K562 (cell line): ENCODE measurements around the gene ZDHHC18. TPM values are rescaled to one million over a fixed set of nuclear protein-coding genes. Genes with fewer than 3 reads are reported as not detected.

ENCODE experiments used
- ATAC-seq: fragments of 200-7000 bp; cut with Tn5 transposase; 3 replicates; pipeline ENCODE4 v1.9.1; 2020; ENCODE audit warnings: moderate library complexity
- BruUV-seq: library from RNA; stranded (reverse); fragments of 400-500 nt; replicated peaks from 2 replicates; lab custom pipeline; 2021; lab: Mats Ljungman, UMichigan
- CTCF ChIA-PET: fragments of 300-600 bp; formaldehyde crosslinking; extraction: SDS; loops from one replicate; lab custom pipeline; 2021; ENCODE audit warnings: low intra/inter-chr PET ratio; lab: Yijun Ruan, JAX
- POLR2A ChIA-PET: fragments of 300-600, 350-650 bp; sonication (Branson Sonifier 250); formaldehyde crosslinking; extraction: SDS; loops from one replicate; lab custom pipeline; 2021; ENCODE audit warnings: antibody characterized with exemption, inconsistent platforms; lab: Yijun Ruan, JAX
- DNase-seq, 4 experiments: peaks; one replicate each; pipeline versions ENCODE4 v3.0.0 to v3.0.0-alpha.2; 2011 to 2018; ENCODE audit warnings: low spot score in 3 of 4, mixed read lengths in 3 of 4; ENCODE audit errors: extremely low read depth in 1 of 4
- FAIRE-seq: peaks from 2 replicates; lab custom pipeline; 2011; peaks lifted over from hg19 to GRCh38; lab: Jason Lieb, UNC
- H2AFZ ChIP-seq: 2 replicates; pipeline ENCODE4 v1.6.0; 2011; ENCODE audit warnings: low read depth, low read length, control low read depth, inconsistent platforms
- H3K27ac ChIP-seq: fragments of 200-600 bp; 3 replicates; pipeline ENCODE4 v1.8.0; 2011; ENCODE audit warnings: low read depth, mild to moderate bottlenecking, control low read depth, inconsistent platforms, low read length, moderate library complexity, mixed read lengths; ENCODE audit errors: extremely low read depth
- H3K27me3 ChIP-seq, 2 experiments: fragments of 300-600 bp in 1 of 2; 2 replicates in 1 of 2; 3 replicates in 1 of 2; pipeline versions ENCODE4 v1.6.0 to v1.8.0; 2011; ENCODE audit warnings: inconsistent platforms in 2 of 2, low read length in 2 of 2, mild to moderate bottlenecking in 1 of 2, mixed read lengths in 1 of 2, moderate library complexity in 1 of 2; ENCODE audit not compliant: control insufficient read depth in 2 of 2, insufficient read depth in 2 of 2
- H3K36me3 ChIP-seq: fragments of 300-600 bp; 3 replicates; pipeline ENCODE4 v1.8.0; 2011; ENCODE audit warnings: mild to moderate bottlenecking, low read length, inconsistent platforms; ENCODE audit not compliant: control insufficient read depth, insufficient read depth
- H3K4me1 ChIP-seq, 2 experiments: fragments of 200-600 bp in 1 of 2; replicated peaks in 1 of 2; 2 replicates in 1 of 2; 3 replicates in 1 of 2; pipeline versions ENCODE4 v1.5.1 to v1.8.0; 2011; ENCODE audit warnings: inconsistent platforms in 2 of 2, low read length in 2 of 2, mild to moderate bottlenecking in 1 of 2, mixed read lengths in 1 of 2, moderate library complexity in 1 of 2; ENCODE audit not compliant: control insufficient read depth in 2 of 2, insufficient read depth in 2 of 2
- H3K4me2 ChIP-seq: 2 replicates; pipeline ENCODE4 v1.6.1; 2011; ENCODE audit warnings: low read length, control low read depth, inconsistent platforms, mixed read lengths; ENCODE audit not compliant: insufficient read depth
- H3K4me3 ChIP-seq: fragments of 200-600 bp; sonication (generic), shearing (Covaris generic); 2 replicates; pipeline ENCODE4 v1.5.1; 2016; ENCODE audit warnings: control low read depth, inconsistent platforms
- H3K79me2 ChIP-seq: fragments of 200-600 bp; 3 replicates; pipeline ENCODE4 v1.8.0; 2011; ENCODE audit warnings: low read length, inconsistent platforms; ENCODE audit not compliant: control insufficient read depth, insufficient read depth
- H3K9ac ChIP-seq, 2 experiments: 2 replicates each; pipeline versions ENCODE4 v1.6.0 to v1.6.1; 2011; ENCODE audit warnings: low read depth in 2 of 2, low read length in 2 of 2, control low read depth in 1 of 2, inconsistent platforms in 1 of 2, mild to moderate bottlenecking in 1 of 2, mixed read lengths in 1 of 2; ENCODE audit not compliant: insufficient read depth in 1 of 2
- H3K9me1 ChIP-seq: one replicate; pipeline ENCODE4 v1.6.0; 2011; ENCODE audit warnings: inconsistent platforms, mild to moderate bottlenecking, low read length, moderate library complexity; ENCODE audit not compliant: control insufficient read depth, insufficient read depth
- H3K9me3 ChIP-seq: replicated peaks from 2 replicates; pipeline ENCODE4 v1.5.1; 2011; ENCODE audit warnings: low read depth, low read length, inconsistent platforms; ENCODE audit not compliant: control insufficient read depth, insufficient read depth
- H4K20me1 ChIP-seq: replicated peaks from 2 replicates; pipeline ENCODE4 v1.6.1; 2011; ENCODE audit warnings: low read length, inconsistent platforms, mixed read lengths; ENCODE audit not compliant: control insufficient read depth, insufficient read depth
- GABPB2 ChIP-seq: fragments of 250-450 bp; sonication (Bioruptor Pico); conservative IDR thresholded peaks from 2 replicates; pipeline ENCODE4 v1.5.1; 2021; ENCODE audit warnings: mild to moderate bottlenecking
- GATAD2A ChIP-seq: fragments of 450-650 bp; IDR thresholded peaks from 2 replicates; pipeline ENCODE4 v1.6.1; 2017
- HNRNPLL ChIP-seq: fragments of 200-400 bp; formaldehyde crosslinking; IDR thresholded peaks from 2 replicates; pipeline ENCODE4 v1.6.1; 2017; ENCODE audit warnings: low read length, low read depth, mild to moderate bottlenecking; ENCODE audit not compliant: poor library complexity, severe bottlenecking
- ILF3 ChIP-seq: fragments of 450-650 bp; IDR thresholded peaks from 2 replicates; pipeline ENCODE4 v1.6.1; 2018; ENCODE audit warnings: antibody characterized with exemption, mild to moderate bottlenecking, moderate library complexity, borderline replicate concordance
- KLF1 ChIP-seq: fragments of 450-650 bp; IDR thresholded peaks from 2 replicates; pipeline ENCODE4 v1.6.1; 2016; ENCODE audit warnings: missing genetic modification characterization, missing compliant biosample characterization
- POLR2AphosphoS2 ChIP-seq: IDR thresholded peaks from 2 replicates; pipeline ENCODE4 v1.6.1; 2012; ENCODE audit warnings: low read length, improper control_type of control experiment
- POLR3G ChIP-seq: IDR thresholded peaks from 2 replicates; pipeline ENCODE4 v1.6.1; 2011; ENCODE audit not compliant: insufficient read length, insufficient replicate concordance; ENCODE audit errors: extremely low read depth
- RBM34 ChIP-seq: fragments of 200-400 bp; formaldehyde crosslinking; IDR thresholded peaks from 2 replicates; pipeline ENCODE4 v1.6.1; 2018; ENCODE audit warnings: low read length, borderline replicate concordance; ENCODE audit not compliant: insufficient read depth
- RFX7 ChIP-seq: fragments of 250-450 bp; sonication (Bioruptor Pico); IDR thresholded peaks from 2 replicates; pipeline ENCODE4 v1.5.1; 2021; ENCODE audit warnings: mild to moderate bottlenecking
- XRCC4 ChIP-seq: IDR thresholded peaks from one replicate; pipeline ENCODE4 v1.6.1; 2011; ENCODE audit not compliant: insufficient read depth, insufficient read length; ENCODE audit errors: extremely low read depth
- ZFPM2 ChIP-seq: fragments of 250-450 bp; sonication (Bioruptor Pico); IDR thresholded peaks from 2 replicates; pipeline ENCODE4 v1.5.1; 2022; ENCODE audit warnings: mild to moderate bottlenecking
- ZNF408 ChIP-seq: fragments of 250-450 bp; sonication (Bioruptor Pico); IDR thresholded peaks from 2 replicates; pipeline ENCODE4 v1.4.0; 2020; ENCODE audit warnings: low read depth, mild to moderate bottlenecking, moderate library complexity
- ZSCAN29 ChIP-seq: fragments of 450-650 bp; IDR thresholded peaks from 2 replicates; pipeline ENCODE4 v1.6.1; 2017
- WGBS: fragments of 100-300 bp; shearing (Covaris generic); methylation state at CpG from one replicate; pipeline ENCODE4 v1.1.6; 2016; ENCODE audit warnings: low coverage, mixed read lengths; ENCODE audit not compliant: insufficient coverage; ENCODE audit errors: missing lambda C conversion rate; 5-methylcytosine and 5-hydroxymethylcytosine counted together
- in situ Hi-C: fragments of 300-500 bp; cut with MboI; formaldehyde crosslinking; loops from 4 replicates; pipeline ENCODE4 v1.15.0; 2018; ENCODE audit warnings: inconsistent platforms, mixed read lengths
- intact Hi-C: fragments of 100-400 bp; cut with micrococcal nuclease; formaldehyde crosslinking; loops from 2 replicates; pipeline ENCODE4 v1.14.2; 2022
- polyA plus RNA-seq, 8 experiments: library from polyadenylated mRNA; depleted of rRNA in 4 of 8; stranded (reverse) in 5 of 8; unstranded in 3 of 8; fragments of >200 nt; fragmentation: Nextera tagmentation in 2 of 8; fragmentation: Illumina TruSeq in 1 of 8; extraction: Ambion mirVana in 2 of 8; extraction: Trizol in 1 of 8; gene quantifications; 2 replicates each; pipeline versions ENCODE4 v1.2.1 to v1.2.3, GENCODE V29; 2011 to 2014; ENCODE audit warnings: inconsistent platforms in 1 of 8, missing spikeins in 1 of 8
- total RNA-seq, 7 experiments: library from RNA; depleted of rRNA in 6 of 7; stranded (reverse); fragments of >200 nt in 6 of 7; fragmentation: Illumina TruSeq in 2 of 7; extraction: Trizol in 2 of 7; gene quantifications; 2 replicates each; pipeline versions ENCODE4 v1.2.1 to v1.2.3, GENCODE V29; 2011 to 2021; ENCODE audit warnings: low replicate concordance in 1 of 7
- TF ChIP-seq, protein P1 (sequence below): fragments of 250-450 bp; sonication (Bioruptor Pico); IDR thresholded peaks from 2 replicates; pipeline ENCODE4 v1.5.0; 2020; ENCODE audit warnings: mild to moderate bottlenecking, borderline replicate concordance
- TF ChIP-seq, protein P2 (sequence below): sonication (generic); formaldehyde crosslinking; IDR thresholded peaks from 2 replicates; pipeline ENCODE4 v1.8.0; 2022; ENCODE audit warnings: mild to moderate bottlenecking, missing genetic modification reagents
- TF ChIP-seq, protein P3 (sequence below): sonication (generic); formaldehyde crosslinking; IDR thresholded peaks from 2 replicates; pipeline ENCODE4 v1.8.1; 2023; ENCODE audit warnings: mild to moderate bottlenecking, missing genetic modification reagents

ZDHHC18 gene
- total and polyA plus RNA-seq, 9 of the 15 experiments (the other 6 are each of a cell fraction or from before 2014, with no cell fraction given), result 0.42 to 35.6 (median 15.8) TPM

GRCh38 chr1:26900815-26901511 lies 74.5 kb downstream of the ZDHHC18 start:
- POLR2A ChIA-PET, result interaction anchor here (0.6 to 5.8 kb wide), 15 partner anchors 8 to 401 kb away, joined by 3 to 110 read pairs (median 4); partner anchors contain the start of genes GPN2, NR0B2 and RPS6KA1
- in situ Hi-C loops, result no loop called here
- DNase-seq, result no peak
- peak overlapping the region; percentile 94 for H2AFZ ChIP-seq
- peak; percentile 8; the same call in 2 of the 3 replicates for ATAC-seq
- H3K9me1 ChIP-seq, result no peaks in the 10 kb centered on the region
- CTCF ChIA-PET, result interaction anchor here (0.6 kb wide), 1 partner anchor 11 kb away, joined by 4 read pairs; the partner anchor contains the start of gene GPN2
- 22% methylated on average over 13 of the region's 18 CpGs for WGBS
- H3K27ac ChIP-seq, result peak overlapping the region; percentile 81
- no peaks in the 10 kb centered on the region for H4K20me1 ChIP-seq
- H3K27me3 ChIP-seq, result no peaks in the 10 kb centered on the region; a peak in 1 of 5 replicates
- intact Hi-C loops, result loop anchor here (1.0 kb wide), 1 partner anchor 11 kb away; the partner anchor contains the start of gene GPN2
- TSS peak; percentile 95 for BruUV-seq
- no peak for FAIRE-seq
- peak overlapping the region; percentile 88 to 97 for H3K9ac ChIP-seq
- peak overlapping the region; percentile 91 for H3K4me2 ChIP-seq
- peak overlapping the region; percentile 91 for H3K4me3 ChIP-seq
- no peaks in the 10 kb centered on the region for H3K9me3 ChIP-seq
- H3K79me2 ChIP-seq, result peaks cover 35% of the 10 kb centered on the region
- H3K4me1 ChIP-seq, result peaks cover 9 to 18% of the 10 kb centered on the region in 2 experiments; a peak in 4 of 5 replicates
- H3K36me3 ChIP-seq, result peaks cover 22% of the 10 kb centered on the region
- no peak for TF ChIP-seq ZNF408
- no peak for TF ChIP-seq ILF3
- no peak for TF ChIP-seq RFX7 (CRISPR knock-in tag)
- TF ChIP-seq ZFPM2 (CRISPR knock-in tag), result no peak
- no peak for TF ChIP-seq POLR2AphosphoS2
- TF ChIP-seq RBM34, result no peak
- TF ChIP-seq, protein P1, sequence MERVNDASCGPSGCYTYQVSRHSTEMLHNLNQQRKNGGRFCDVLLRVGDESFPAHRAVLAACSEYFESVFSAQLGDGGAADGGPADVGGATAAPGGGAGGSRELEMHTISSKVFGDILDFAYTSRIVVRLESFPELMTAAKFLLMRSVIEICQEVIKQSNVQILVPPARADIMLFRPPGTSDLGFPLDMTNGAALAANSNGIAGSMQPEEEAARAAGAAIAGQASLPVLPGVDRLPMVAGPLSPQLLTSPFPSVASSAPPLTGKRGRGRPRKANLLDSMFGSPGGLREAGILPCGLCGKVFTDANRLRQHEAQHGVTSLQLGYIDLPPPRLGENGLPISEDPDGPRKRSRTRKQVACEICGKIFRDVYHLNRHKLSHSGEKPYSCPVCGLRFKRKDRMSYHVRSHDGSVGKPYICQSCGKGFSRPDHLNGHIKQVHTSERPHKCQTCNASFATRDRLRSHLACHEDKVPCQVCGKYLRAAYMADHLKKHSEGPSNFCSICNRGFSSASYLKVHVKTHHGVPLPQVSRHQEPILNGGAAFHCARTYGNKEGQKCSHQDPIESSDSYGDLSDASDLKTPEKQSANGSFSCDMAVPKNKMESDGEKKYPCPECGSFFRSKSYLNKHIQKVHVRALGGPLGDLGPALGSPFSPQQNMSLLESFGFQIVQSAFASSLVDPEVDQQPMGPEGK (CRISPR knock-in tag), result no peak
- TF ChIP-seq XRCC4, result no peak
- TF ChIP-seq HNRNPLL, result no peak
- TF ChIP-seq GABPB2 (CRISPR knock-in tag), result no peak
- TF ChIP-seq POLR3G, result no peak
- TF ChIP-seq, protein P2, sequence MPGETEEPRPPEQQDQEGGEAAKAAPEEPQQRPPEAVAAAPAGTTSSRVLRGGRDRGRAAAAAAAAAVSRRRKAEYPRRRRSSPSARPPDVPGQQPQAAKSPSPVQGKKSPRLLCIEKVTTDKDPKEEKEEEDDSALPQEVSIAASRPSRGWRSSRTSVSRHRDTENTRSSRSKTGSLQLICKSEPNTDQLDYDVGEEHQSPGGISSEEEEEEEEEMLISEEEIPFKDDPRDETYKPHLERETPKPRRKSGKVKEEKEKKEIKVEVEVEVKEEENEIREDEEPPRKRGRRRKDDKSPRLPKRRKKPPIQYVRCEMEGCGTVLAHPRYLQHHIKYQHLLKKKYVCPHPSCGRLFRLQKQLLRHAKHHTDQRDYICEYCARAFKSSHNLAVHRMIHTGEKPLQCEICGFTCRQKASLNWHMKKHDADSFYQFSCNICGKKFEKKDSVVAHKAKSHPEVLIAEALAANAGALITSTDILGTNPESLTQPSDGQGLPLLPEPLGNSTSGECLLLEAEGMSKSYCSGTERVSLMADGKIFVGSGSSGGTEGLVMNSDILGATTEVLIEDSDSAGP (CRISPR knock-in tag), result no peak
- no peak for TF ChIP-seq KLF1 (tag)
- TF ChIP-seq ZSCAN29, result no peak
- TF ChIP-seq, protein P3, sequence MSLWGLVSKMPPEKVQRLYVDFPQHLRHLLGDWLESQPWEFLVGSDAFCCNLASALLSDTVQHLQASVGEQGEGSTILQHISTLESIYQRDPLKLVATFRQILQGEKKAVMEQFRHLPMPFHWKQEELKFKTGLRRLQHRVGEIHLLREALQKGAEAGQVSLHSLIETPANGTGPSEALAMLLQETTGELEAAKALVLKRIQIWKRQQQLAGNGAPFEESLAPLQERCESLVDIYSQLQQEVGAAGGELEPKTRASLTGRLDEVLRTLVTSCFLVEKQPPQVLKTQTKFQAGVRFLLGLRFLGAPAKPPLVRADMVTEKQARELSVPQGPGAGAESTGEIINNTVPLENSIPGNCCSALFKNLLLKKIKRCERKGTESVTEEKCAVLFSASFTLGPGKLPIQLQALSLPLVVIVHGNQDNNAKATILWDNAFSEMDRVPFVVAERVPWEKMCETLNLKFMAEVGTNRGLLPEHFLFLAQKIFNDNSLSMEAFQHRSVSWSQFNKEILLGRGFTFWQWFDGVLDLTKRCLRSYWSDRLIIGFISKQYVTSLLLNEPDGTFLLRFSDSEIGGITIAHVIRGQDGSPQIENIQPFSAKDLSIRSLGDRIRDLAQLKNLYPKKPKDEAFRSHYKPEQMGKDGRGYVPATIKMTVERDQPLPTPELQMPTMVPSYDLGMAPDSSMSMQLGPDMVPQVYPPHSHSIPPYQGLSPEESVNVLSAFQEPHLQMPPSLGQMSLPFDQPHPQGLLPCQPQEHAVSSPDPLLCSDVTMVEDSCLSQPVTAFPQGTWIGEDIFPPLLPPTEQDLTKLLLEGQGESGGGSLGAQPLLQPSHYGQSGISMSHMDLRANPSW (CRISPR knock-in tag), result peak; percentile 18; the same call in 1 of the 2 replicates
- no peak for TF ChIP-seq GATAD2A
